ENCODE data around the gene RHCG.

DNA sequence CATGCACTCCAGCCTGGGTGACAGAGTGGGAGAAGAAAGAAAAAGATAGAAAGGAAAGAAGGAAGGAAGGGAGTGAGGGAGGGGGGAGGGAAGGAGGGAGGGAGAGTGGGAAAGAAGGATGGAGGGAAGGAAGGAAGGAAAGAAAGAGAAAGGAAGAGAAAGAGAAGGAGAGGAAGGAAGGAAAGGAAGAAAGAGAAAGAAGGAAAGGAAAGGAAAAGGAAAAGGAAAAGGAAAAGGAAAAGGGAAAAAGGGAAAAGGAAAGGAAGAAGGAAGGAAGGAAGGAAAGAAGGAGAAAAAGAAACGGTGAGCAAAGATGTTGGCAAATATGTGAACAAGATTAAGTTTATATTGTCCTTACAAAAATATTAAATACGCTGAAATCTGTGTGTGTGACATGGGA lies 42.6 kb upstream of the RHCG start:
- TF ChIP-seq CTCF (IDR thresholded peaks at IDR 0.05; ENCODE audit: low read length): no peak
- no peak for TF ChIP-seq EZH2 (IDR thresholded peaks at IDR 0.05; ENCODE audit: borderline replicate concordance, low read length)

Measured in OCI-LY1 (cell line).